LHCN-M2 (cell line): ENCODE results near the gene CARS1. TPM values are rescaled to one million over a fixed set of nuclear protein-coding genes. Genes with fewer than 3 reads are reported as not detected.

Experiments used
- DNase-seq: peaks from one replicate; pipeline ENCODE4 v3.0.0-alpha.2; 2012; ENCODE audit warnings: low read depth
- total RNA-seq: library from RNA; depleted of rRNA; stranded (reverse); fragments of >200 nt; gene quantifications from 2 replicates; pipeline ENCODE4 v1.2.3, GENCODE V29; 2014

CARS1 gene
- total RNA-seq, 1 experiment from 2014 or later: 53.3 TPM

DNA sequence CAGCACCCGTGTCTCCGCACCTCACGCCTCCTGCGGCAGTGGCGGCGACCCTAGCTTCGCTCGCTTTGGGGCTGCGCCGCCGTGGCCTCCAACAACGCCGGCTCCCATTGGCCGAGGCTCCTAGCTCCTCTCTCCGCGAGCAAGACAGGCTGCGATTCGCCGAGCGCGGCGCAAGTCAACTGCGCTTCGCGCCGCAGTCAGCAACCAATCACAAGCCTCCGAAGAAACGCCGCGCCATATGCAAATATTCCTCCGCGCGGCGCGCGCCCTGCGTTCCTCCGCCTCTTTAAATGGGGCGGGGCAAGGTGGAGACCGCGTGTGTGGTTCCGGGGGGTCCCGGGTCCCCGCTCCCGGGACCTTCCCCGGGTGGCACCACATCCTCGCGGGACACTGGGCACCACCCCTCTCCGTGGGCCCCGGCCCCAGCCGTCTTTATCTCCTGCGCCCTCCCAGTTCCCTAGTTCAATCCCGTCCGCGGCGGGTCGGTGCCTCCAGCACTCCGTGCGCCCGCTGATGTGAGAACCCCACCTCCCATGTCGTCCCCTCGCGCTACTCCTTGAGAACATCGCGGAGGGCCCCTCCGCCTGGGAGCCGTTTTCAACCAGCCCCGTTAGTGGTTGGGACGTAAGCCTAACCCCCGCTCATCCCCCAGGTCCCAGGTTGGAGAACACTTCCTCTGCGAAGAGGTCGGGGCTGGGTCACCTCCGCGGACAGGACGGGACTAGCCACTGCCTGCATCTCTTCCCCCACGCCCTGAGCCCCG is 64.8 kb downstream of the CARS1 start, which contains the start of gene NAP1L4:
Gene NAP1L4, minus strand, starts transcription at position 96 of the 763 bp plus-strand sequence. CDS start 13,109 bp downstream, outside the sequence.
- DNase-seq: peak; percentile 94

DNA sequence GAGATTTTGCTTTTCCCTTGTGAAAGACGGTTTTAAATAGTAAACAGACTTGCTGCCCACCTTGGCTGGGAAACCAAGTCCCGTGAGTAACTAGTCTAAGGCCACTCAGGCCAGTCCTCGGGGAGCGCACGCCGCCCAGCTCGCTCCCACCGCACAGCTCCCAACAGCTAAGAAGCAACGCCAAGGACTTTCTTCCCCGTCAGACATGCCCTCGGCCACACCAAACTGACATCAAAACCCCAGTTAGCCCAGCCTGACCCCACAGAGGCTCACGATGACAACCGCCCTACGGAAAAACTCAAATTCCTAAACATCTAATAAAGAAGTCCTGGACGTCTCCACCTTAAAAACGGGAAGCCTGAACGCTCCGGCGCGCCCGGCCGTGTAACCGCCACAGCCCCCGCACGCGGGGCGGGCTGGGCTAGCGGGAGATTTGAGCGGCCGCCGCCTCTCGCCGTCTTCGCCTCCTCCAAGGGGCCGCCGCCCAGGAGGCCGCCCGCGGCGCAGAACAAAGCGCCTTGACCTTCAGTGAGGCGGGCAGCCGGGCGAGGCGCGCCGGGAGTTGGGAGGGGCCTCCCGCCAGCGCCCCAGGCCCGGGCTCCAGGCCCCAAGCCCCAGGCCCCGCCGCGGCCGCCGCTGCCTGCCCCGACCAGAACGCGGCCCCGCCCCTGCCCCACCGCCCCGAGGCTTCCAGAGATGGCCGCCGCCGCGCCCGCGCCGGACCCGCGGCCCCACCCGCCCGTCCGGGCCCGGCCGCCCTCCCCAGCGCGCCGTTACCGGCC is 65.6 kb downstream of the CARS1 start:
- DNase-seq: peak; percentile 27

GRCh38 chr11:2990617-2991451 is 66.4 kb downstream of the CARS1 start:
- DNase-seq: no peak

DNA sequence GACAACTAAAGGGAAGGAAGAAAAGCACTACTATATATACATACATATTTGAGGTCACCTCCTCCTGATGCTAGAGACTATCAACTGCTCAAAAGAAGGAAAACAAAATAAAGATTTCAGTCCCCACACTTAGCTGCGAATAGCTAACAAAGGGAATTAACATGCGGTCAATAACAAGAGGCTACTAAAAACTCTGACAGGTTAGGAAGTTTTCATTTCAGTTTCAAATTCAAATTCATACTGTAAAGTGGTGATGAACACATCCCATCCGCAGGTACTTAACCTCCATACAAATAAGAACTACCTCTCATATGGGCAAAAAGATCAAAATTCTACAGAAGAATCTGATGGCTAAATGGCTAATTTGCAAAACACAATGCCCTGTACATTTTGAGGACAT is 67.7 kb downstream of the CARS1 start:
- DNase-seq: no peak

DNA sequence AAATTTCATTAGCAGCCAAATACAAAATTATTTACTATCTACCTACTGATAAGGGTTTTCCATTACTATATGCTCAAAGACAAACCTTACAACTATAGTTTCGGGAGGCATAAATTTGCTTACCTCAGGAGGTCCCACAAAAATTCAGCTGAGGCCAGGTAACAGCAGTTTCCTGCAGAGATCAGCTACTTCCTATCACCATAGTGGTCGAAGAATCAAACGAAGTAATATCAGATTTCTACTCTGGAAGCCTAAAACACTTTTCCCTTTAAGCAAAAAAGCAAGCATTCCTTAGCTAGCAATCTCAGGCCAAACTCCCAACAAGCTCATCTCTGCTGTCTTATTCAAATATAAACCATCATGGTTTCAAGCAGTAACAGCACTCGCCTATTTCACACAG is 68.2 kb downstream of the CARS1 start:
- DNase-seq: no peak

DNA sequence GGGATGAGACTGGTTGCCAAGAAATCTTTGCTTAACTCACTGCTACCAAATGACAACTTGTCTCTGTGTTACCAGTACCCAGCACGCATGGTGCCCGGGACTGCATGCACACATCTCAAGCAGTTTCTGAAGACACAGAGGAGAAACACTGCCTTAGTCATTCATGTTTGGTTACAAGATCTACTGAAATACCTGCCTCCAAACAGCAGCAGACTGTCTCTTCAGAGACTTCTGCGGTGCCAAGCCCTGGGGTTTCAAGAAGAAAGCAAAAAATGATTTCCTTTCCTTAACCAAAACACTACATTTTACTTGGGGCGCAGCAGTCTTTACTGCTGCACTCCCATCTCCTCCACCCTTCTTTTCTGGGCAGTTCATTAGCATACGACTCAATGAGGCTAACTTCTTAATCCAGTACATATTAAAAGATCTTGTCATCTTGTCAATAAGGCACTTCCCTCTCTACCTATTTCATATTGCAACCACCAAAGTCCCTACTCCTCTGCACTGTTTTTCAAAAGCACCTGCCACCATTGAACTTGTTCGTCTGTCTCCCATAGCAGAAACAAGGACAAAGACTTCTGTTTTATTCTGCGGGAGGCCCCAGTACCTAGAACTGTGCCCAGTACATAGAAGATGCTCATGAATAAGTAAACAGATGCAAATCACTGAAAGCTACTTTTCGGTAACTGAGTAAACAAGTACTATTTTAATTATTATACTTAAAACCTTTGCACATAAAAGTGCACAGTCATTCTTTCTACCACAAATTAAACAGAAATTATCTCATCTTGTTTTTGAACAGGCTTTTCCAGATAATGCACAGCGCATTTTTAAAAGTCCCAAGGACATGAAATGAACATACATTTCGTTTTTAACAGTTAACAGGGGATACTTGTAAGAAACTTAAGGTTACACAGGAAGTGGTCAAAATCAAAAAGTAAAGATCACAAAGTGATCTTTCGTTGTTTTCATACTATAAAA is 69.1 kb downstream of the CARS1 start:
- DNase-seq: no peak

- DNase-seq: no peak
Measured at GRCh38 chr11:2983908-2984307, 73.3 kb downstream of the CARS1 start.

DNA sequence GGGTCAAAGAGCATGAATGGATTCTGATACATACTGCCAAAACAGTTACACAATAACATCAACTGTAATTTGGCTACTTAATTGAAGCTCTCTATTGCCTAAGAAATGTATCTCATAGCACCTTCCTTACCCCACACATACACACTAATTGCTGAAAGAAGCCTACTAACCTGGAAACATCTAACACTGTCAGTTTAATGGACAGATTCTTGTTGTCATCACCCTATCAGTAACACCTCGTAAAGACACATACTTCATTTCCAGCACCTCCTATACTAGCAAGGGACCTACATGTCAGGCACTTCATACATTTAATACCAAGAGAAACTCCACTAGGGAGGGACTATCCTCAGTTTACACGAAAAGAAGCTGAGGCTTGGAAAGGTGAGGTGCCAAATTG is 75.0 kb downstream of the CARS1 start:
- DNase-seq: no peak

DNA sequence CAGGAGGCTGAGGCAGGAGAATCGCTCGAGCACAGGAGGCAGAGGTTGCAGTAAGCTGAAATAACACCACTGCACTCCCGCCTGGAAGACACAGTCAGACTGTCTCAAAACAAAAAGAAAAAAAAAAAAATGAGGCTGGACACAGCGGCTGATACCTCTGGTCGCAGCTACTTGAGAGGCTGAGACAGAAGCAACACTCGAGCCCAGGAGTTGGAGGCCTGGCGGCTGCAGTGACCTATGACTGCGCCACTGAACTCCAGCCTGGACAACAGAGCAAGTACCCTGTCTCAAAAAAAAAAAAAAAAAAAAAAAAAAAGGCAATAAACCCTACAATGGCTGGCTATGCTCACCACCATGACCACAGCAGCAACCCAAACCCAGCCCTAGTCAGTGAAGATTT is 76.1 kb downstream of the CARS1 start:
- DNase-seq: no peak

- DNase-seq: no peak
Measured at GRCh38 chr11:2980168-2980840, 76.9 kb downstream of the CARS1 start.

DNA sequence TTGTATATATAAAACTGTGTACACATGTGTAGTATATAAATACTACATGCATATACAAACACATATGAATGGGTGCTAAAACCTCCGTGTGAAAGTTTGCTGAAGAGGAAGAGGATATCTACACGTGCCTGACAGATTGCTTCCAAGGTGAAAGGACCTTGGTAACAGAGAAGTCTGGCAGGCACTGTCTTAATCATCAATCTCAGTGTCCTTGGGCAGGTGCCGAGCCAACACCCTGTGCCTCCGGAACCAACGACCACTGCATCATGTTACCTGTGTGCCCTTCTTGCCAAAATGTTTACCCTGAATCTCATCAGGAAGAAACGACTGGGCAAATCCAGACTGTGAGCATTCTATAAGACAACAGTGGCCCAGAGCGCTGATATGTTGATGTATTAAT is 80.1 kb downstream of the CARS1 start:
- no peak for DNase-seq

- no peak for DNase-seq
Measured at GRCh38 chr11:2976294-2977063, 80.7 kb downstream of the CARS1 start.

- DNase-seq: peak; percentile 52
Measured at GRCh38 chr11:2975594-2975993, 81.6 kb downstream of the CARS1 start.

- DNase-seq: no peak
Measured at GRCh38 chr11:2974272-2974671, 83.0 kb downstream of the CARS1 start.

GRCh38 chr11:2968341-2968900 is 88.8 kb downstream of the CARS1 start:
- DNase-seq: no peak

DNA sequence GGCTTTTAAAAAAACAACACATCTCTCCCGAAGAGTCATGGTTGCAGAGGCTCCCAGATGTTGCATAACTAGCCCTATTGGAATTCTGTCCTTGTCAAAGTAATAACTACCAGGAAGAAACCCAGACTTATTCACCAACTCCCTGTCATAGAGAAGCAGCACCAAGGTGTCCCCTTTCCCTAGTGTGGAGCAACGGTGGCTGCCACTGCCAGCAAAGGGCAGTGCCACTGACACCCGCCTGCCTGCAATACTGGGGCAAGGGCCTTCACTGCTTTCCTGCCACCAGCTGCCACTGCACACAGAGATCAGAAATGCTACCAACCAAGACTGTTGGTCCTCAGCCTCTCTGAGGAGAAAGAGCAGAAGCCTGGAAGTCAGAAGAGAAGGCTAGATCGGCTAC is 92.4 kb downstream of the CARS1 start:
- no peak for DNase-seq

GRCh38 chr11:2963761-2964160 is 93.5 kb downstream of the CARS1 start:
- no peak for DNase-seq

DNA sequence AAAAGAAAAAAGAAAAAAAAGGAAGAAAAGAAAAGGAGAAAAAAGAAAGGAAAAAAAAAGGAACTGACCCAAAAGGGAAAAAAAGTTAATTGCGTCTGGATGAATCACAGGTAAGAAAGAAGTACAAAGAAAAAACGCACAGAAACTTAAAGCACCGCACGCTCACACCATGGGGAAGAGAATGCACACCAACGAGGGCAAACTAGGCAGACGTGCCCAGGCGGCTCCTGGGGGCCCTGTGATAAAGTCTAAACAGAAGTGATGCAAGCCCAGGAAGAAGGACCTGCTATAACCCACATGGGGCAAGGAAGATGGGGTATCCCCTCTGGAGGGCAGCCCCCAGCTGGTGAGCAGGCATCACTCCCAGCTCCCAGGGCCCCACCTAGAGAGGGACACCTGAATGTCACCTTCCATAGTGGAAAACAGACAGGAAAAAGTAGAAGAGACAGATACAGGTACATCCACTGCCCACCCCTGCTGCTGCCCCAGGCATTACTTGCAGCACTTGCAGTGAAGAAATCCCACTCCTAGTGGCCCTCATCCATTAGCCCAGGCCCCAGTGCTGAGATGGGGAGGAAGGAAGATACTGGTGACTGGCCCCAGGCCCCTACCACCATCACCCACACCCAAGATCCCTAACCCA is 94.0 kb downstream of the CARS1 start:
- no peak for DNase-seq

DNA sequence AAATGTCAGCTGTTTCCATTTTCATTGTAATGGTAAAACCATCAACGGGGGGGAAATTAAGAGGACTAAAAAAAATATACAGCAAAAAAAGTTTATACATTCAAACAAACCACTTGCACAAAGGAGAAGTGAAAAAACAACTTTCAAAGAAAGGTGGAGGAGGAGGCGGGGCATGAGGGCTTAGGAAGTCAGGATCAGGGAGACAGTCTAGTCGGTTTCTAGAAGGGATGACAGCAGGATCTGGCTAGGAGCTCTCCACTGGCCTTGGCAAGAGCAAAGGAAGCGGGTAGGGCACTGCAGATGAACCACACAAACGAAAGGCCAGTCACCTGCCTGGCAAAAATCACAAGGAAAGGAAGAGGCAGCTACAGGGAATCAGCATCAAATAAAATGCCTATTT is 96.1 kb downstream of the CARS1 start:
- DNase-seq: no peak
